ENCODE data around the gene POLDIP2. TPM values are rescaled to one million over a fixed set of nuclear protein-coding genes. Genes with fewer than 3 reads are reported as not detected.

The POLDIP2 gene
- total RNA-seq, 2 experiments from 2014 or later, result 88.8 to 89.2 TPM

DNA sequence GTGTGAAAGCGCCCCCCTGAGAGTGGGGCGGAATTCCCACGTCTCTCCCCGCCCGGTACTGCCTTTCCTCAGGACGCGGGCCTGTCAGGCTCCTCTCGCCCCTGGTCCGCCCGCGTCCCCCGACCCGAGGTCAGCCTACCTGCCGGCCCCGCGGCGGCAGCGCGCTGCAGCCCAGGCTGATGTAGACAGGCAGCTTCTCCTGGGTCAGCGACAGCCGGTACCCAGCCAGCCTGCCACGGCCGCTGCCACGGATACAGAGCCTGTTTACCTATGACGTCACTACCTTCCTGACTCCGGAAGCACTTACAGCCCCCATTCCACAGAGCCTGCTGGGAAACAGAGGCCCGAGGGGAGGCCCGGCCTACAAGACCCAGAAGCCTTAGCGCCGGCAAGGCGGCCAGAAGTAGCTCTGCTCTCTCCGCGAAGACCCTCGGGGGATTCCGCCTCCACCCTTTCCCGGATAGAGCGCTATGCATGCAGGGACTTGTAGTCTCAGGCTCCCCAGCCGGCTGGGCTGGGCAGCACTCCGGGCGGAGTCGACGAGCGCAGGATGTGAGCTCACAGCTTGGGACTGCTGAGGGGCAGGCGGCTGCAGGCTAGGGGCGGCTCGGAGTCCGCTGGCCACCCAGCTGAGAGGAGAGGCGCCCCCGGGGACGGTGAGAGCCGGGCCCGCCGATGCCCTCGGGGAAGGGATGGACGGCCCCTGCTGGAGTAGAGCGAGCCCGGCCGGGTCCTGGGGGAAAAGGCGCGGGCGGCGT lies 21.9 kb downstream of the POLDIP2 start, which contains the start of the genes IFT20 and TNFAIP1:
Gene IFT20 (minus strand): TSS at position 272 of the 758 bp plus-strand sequence. CDS start 3,487 bp downstream, outside the sequence.
Gene TNFAIP1 (plus strand): TSS at position 561 of the 758 bp plus-strand sequence. CDS start 3,761 bp downstream, outside the sequence.
- Histone ChIP-seq H2AFZ (ENCODE audit: low read length) (peak within 1 kb of the TSS; percentile 69), H3K9me2 (ENCODE audit: insufficient read depth, low read length) (no peaks in the 10 kb centered on the region), H4K20me1 (ENCODE audit: insufficient read depth, low read length) (no peaks in the 10 kb centered on the region), H3K79me2 (ENCODE audit: insufficient read depth, low read depth, low read length) (peaks cover 10% of the 10 kb centered on the region; the same call in 1 of the 2 replicates), H3K36me3 (ENCODE audit: insufficient read depth, low read length) (no peaks in the 10 kb centered on the region; the same call in 1 of the 2 replicates), H3K9me3 (ENCODE audit: low read length) (no peaks in the 10 kb centered on the region), H3K27ac (ENCODE audit: low read depth, low read length, poor library complexity, severe bottlenecking) (no peak within 1 kb of the TSS), H3K4me1 (ENCODE audit: insufficient read depth, low read length, poor library complexity, severe bottlenecking) (peaks cover 23% of the 10 kb centered on the region), H3K4me3 (ENCODE audit: low read depth, low read length, poor library complexity, severe bottlenecking) (peak within 1 kb of the TSS; percentile 86), H3K4me2 (ENCODE audit: low read length) (peak within 1 kb of the TSS; percentile 97)
- peak; percentile 99 for DNase-seq (ENCODE audit: low spot score)
- no TSS peak for BruUV-seq (replicated peaks)
- intact Hi-C loops (cut with micrococcal nuclease; ENCODE audit: unreplicated experiment), result loop anchor here (1.0 to 2.0 kb wide), 2 partner anchors 22 to 35 kb away; partner anchors contain the start of genes POLDIP2, SARM1 and VTN
- ChIA-PET POLR2A (interaction anchor here (0.8 to 3.0 kb wide), 9 partner anchors 10 to 260 kb away, joined by 3 to 22 read pairs (median 3); partner anchors contain the start of genes POLDIP2 and TMEM97), CTCF (ENCODE audit: unreplicated experiment) (interaction anchor here (0.6 to 1.1 kb wide), 3 partner anchors 14 to 21 kb away, joined by 3 read pairs; partner anchors contain the start of gene POLDIP2)
- TF ChIP-seq, protein P1, sequence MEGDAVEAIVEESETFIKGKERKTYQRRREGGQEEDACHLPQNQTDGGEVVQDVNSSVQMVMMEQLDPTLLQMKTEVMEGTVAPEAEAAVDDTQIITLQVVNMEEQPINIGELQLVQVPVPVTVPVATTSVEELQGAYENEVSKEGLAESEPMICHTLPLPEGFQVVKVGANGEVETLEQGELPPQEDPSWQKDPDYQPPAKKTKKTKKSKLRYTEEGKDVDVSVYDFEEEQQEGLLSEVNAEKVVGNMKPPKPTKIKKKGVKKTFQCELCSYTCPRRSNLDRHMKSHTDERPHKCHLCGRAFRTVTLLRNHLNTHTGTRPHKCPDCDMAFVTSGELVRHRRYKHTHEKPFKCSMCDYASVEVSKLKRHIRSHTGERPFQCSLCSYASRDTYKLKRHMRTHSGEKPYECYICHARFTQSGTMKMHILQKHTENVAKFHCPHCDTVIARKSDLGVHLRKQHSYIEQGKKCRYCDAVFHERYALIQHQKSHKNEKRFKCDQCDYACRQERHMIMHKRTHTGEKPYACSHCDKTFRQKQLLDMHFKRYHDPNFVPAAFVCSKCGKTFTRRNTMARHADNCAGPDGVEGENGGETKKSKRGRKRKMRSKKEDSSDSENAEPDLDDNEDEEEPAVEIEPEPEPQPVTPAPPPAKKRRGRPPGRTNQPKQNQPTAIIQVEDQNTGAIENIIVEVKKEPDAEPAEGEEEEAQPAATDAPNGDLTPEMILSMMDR (conservative IDR thresholded peaks at IDR 0.05; ENCODE audit: low read length), result no peak
- TF ChIP-seq EZH2phosphoT487 (IDR thresholded peaks at IDR 0.05; ENCODE audit: borderline replicate concordance, low read depth, low read length), result no peak

DNA sequence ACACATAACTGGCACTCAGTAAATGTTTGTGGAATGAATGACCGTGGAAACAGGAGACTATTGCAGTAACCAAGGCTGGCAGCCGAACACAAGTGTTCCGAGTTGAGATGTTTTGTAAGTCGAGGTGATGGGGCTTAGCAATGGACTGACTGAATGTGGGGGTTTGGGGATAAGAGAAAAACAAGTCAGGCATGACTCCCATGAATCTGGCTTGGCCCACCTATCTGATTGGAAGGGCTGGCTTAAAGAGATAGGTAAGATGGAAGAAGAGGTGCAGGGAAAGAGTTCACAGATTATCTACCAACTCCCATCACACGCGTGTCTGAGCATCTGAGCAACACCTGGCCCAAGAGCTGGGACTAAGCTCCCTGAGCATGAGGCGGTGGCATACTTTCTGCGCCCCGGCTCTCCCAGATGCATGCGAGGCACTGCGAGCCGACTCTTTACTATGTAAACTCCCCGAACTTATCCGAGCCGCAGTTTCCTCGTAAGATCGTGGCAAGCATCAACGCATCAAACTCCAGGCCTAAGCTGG lies 22.6 kb downstream of the POLDIP2 start:
- no peaks in the 10 kb centered on the region for H4K20me1 ChIP-seq (ENCODE audit: insufficient read depth, low read length)
- peaks cover 10% of the 10 kb centered on the region; the same call in 1 of the 2 replicates for H3K79me2 ChIP-seq (ENCODE audit: insufficient read depth, low read depth, low read length)
- H3K4me2 ChIP-seq (ENCODE audit: low read length), result peak overlapping the region; percentile 78
- POLR2A ChIA-PET, result interaction anchor here (0.8 to 3.0 kb wide), 6 partner anchors 14 to 26 kb away, joined by 3 to 22 read pairs (median 4); partner anchors contain the start of genes POLDIP2 and TMEM97
- peak overlapping the region; percentile 69 for H2AFZ ChIP-seq (ENCODE audit: low read length)
- intact Hi-C loops (cut with micrococcal nuclease; ENCODE audit: unreplicated experiment), result loop anchor here (1.0 to 2.0 kb wide), 2 partner anchors 23 to 36 kb away; partner anchors contain the start of genes POLDIP2, SARM1 and VTN
- peak overlapping the region; percentile 86 for H3K4me3 ChIP-seq (ENCODE audit: low read depth, low read length, poor library complexity, severe bottlenecking)
- CTCF ChIA-PET (ENCODE audit: unreplicated experiment), result interaction anchor here (1.1 kb wide), 1 partner anchor 14 kb away, joined by 3 read pairs; no protein-coding TSS in a partner anchor
- H3K9me2 ChIP-seq (ENCODE audit: insufficient read depth, low read length), result no peaks in the 10 kb centered on the region
- BruUV-seq (replicated peaks), result TSS peak; percentile 51
- H3K27ac ChIP-seq (ENCODE audit: low read depth, low read length, poor library complexity, severe bottlenecking), result no peak overlapping the region
- H3K4me1 ChIP-seq (ENCODE audit: insufficient read depth, low read length, poor library complexity, severe bottlenecking), result peaks cover 23% of the 10 kb centered on the region
- no peaks in the 10 kb centered on the region; the same call in 1 of the 2 replicates for H3K36me3 ChIP-seq (ENCODE audit: insufficient read depth, low read length)
- DNase-seq (ENCODE audit: low spot score), result peak; percentile 23
- no peaks in the 10 kb centered on the region for H3K9me3 ChIP-seq (ENCODE audit: low read length)
- TF ChIP-seq, protein P1 (conservative IDR thresholded peaks at IDR 0.05; ENCODE audit: low read length), result no peak
- no peak for TF ChIP-seq EZH2phosphoT487 (IDR thresholded peaks at IDR 0.05; ENCODE audit: borderline replicate concordance, low read depth, low read length)

All from OCI-LY7 (cell line).